Suprapubic skin (tissue), 4 donors: ENCODE data around the gene PTPN11.

Experiments used
- EP300 ChIP-seq: sonication (generic); formaldehyde crosslinking; IDR thresholded peaks from one replicate; pipeline ENCODE4 v1.6.1; 2017; ENCODE audit warnings: antibody characterized with exemption
- POLR2AphosphoS5 ChIP-seq, 3 donors: sonication (generic); formaldehyde crosslinking; IDR thresholded peaks; one replicate each; pipeline ENCODE4 v1.6.1; 2017; ENCODE audit warnings: antibody characterized with exemption in 3 of 3
- TF ChIP-seq, protein P1 (sequence below), 2 donors: fragments of 200-600 bp in 1 of 2; fragments of 450-650 bp in 1 of 2; sonication (generic) in 1 of 2; IDR thresholded peaks; one replicate each; pipeline ENCODE4 v1.5.1; 2016 to 2019; ENCODE audit warnings: antibody characterized with exemption in 2 of 2, mild to moderate bottlenecking in 1 of 2, moderate library complexity in 1 of 2

DNA sequence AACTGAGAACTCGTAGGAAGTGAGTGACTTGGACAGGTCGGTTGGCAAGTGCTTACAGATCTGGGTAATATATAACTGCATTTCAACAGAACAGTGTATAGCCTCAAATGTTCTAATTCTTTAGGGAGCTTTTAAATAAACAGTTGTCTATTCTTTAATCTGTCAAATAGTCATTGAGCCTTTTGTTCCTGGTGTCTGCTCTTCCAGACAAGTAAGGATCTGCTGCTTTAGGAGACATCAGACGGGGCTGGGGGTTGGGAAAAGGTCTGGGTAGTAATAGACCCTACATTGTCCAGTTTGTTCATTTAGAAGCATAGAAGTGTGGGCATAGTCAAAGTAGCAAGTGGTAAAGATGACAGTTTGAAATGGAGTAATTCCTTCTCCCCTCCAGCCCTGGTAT is 2.0 kb downstream of the PTPN11 start:
- TF ChIP-seq, protein P1, sequence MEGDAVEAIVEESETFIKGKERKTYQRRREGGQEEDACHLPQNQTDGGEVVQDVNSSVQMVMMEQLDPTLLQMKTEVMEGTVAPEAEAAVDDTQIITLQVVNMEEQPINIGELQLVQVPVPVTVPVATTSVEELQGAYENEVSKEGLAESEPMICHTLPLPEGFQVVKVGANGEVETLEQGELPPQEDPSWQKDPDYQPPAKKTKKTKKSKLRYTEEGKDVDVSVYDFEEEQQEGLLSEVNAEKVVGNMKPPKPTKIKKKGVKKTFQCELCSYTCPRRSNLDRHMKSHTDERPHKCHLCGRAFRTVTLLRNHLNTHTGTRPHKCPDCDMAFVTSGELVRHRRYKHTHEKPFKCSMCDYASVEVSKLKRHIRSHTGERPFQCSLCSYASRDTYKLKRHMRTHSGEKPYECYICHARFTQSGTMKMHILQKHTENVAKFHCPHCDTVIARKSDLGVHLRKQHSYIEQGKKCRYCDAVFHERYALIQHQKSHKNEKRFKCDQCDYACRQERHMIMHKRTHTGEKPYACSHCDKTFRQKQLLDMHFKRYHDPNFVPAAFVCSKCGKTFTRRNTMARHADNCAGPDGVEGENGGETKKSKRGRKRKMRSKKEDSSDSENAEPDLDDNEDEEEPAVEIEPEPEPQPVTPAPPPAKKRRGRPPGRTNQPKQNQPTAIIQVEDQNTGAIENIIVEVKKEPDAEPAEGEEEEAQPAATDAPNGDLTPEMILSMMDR (IDR thresholded peaks at IDR 0.05) = no peak
- TF ChIP-seq POLR2AphosphoS5 (IDR thresholded peaks at IDR 0.05) (no peak), EP300 (no peak)
